Measurements from ENCODE around the gene ARMC8. TPM values are rescaled to one million over a fixed set of nuclear protein-coding genes. Genes with fewer than 3 reads are reported as not detected.

The ARMC8 gene
- total and polyA plus RNA-seq, 7 donors, result 12.0 to 75.0 (median 67.6) TPM

DNA sequence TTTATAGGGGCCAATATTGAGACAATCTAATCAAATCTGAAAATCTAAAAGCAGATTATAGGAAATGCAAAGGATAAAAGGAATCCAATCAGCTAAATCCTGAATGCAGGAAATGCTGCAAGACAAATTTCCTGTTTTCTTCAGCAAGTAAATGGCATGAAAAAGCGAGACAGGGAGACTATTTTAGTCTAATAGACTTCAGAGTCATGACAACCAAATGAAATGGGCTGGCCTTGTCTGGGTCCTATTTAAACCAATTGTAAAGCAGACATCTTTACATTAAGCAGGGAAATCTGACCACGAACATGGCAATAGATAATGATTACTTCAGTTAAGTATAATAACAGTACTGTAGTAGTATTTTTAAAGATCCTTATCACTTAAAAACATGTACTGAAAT, 14.5 kb upstream of the ARMC8 start:
- DNase-seq, result no peak
- H3K4me1 ChIP-seq, result peaks cover 0 to 28% (median 14%) of the 10 kb centered on the region in 4 donors
- 82 to 87% methylated on average over 2 of the region's 2 CpGs for WGBS, 2 donors
- H3K27me3 ChIP-seq, result no peaks in the 10 kb centered on the region
- intact Hi-C loops (cut with DNase I), result loop anchor here (5.0 kb wide), 1 partner anchor 55 kb away; the partner anchor contains the start of gene DZIP1L
- H3K36me3 ChIP-seq, result peaks cover 6 to 42% (median 12%) of the 10 kb centered on the region in 4 donors
- no peak overlapping the region for H3K27ac ChIP-seq
- no peaks in the 10 kb centered on the region for H3K9me3 ChIP-seq
- no peak for TF ChIP-seq EP300 (IDR thresholded peaks at IDR 0.05)
- TF ChIP-seq POLR2AphosphoS5 (IDR thresholded peaks at IDR 0.05), result no peak
- TF ChIP-seq POLR2A (IDR thresholded peaks at IDR 0.05), result no peak
- TF ChIP-seq, protein P1, sequence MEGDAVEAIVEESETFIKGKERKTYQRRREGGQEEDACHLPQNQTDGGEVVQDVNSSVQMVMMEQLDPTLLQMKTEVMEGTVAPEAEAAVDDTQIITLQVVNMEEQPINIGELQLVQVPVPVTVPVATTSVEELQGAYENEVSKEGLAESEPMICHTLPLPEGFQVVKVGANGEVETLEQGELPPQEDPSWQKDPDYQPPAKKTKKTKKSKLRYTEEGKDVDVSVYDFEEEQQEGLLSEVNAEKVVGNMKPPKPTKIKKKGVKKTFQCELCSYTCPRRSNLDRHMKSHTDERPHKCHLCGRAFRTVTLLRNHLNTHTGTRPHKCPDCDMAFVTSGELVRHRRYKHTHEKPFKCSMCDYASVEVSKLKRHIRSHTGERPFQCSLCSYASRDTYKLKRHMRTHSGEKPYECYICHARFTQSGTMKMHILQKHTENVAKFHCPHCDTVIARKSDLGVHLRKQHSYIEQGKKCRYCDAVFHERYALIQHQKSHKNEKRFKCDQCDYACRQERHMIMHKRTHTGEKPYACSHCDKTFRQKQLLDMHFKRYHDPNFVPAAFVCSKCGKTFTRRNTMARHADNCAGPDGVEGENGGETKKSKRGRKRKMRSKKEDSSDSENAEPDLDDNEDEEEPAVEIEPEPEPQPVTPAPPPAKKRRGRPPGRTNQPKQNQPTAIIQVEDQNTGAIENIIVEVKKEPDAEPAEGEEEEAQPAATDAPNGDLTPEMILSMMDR (IDR thresholded peaks at IDR 0.05), result no peak
- no peak overlapping the region for H3K4me3 ChIP-seq

DNA sequence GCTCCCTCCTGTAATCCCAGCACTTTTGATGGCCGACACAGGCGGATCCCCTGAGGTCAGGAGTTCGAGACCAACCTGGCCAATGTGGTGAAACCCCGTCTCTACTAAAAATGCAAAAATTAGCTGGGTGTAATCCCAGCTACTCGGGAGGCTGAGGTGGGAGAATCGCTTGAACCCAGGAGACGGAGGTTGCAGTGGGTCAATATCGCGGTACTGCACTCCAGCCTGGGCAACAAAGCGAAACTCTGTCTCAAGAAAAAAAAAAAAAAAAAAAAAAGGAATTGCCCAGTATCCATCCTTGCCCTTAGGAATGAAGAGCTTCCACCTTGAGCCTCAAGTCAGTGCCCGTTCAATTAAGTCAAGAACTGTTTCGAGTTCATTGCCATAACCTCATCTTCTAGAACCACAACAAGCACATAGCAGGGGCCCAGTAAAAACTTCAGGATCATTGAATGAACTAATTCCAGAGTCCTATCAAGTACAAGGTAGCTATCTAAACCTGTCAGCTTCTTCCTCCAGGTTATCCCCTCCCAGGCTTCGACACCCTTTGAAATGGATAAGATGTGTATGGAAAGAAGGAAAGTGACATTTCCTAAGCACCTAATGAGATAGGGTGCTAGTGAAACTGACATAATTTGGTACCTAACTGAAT, 13.2 kb upstream of the ARMC8 start:
- TF ChIP-seq POLR2A (IDR thresholded peaks at IDR 0.05) (no peak), POLR2AphosphoS5 (IDR thresholded peaks at IDR 0.05) (no peak), EP300 (IDR thresholded peaks at IDR 0.05) (no peak)
- TF ChIP-seq, protein P1 (IDR thresholded peaks at IDR 0.05), result no peak
- H3K4me1 ChIP-seq, result peaks cover 0 to 28% (median 14%) of the 10 kb centered on the region in 4 donors
- peak overlapping the region; percentile 79 to 89 (median 84) for H3K27ac ChIP-seq
- peaks cover 3 to 30% (median 7%) of the 10 kb centered on the region in 4 donors for H3K36me3 ChIP-seq
- peak overlapping the region; percentile 76 to 84 (median 80) for H3K4me3 ChIP-seq
- WGBS, 2 donors, result 57 to 65% methylated on average over 13 of the region's 13 CpGs
- no peak for DNase-seq
- H3K27me3 ChIP-seq, result no peaks in the 10 kb centered on the region
- H3K9me3 ChIP-seq, result no peaks in the 10 kb centered on the region
- intact Hi-C loops (cut with DNase I), result loop anchor here (2.0 to 5.0 kb wide), 2 partner anchors 15 to 57 kb away; partner anchors contain the start of gene DZIP1L

DNA sequence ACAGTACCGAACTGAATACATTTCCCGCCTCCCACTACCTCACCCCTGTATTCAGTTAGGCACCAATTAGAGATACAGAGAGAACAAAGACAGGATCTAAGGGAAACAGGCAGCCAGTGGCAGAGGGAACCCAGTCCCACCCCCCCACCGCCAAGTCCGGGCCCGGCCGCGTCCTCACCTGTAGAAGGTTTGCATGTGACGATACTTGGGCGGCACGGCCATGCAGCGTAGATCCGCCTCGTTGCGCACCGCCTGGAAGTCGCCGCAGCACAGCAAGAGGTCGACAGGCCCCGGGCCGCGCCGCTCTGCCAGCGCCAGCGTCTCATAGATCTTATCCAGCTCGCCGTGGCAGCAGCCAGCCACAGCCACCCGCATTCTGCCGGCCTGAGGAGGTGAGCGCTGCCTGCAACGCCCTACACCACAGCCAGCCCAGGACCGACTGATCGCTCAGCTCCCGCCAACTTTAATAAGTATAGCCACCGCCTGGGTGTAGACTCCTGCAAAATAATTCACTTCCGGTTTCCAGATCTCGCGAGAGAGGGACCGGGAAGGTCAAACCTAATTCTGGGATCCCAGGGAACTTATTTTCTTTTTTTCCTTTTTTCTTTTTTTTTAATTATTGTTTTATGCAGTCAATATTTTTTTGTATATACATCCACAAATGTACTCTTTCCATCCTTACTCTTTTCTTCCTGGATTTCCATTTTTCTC, 12.5 kb upstream of the ARMC8 start, which contains the start of gene DBR1:
DBR1 (minus strand) TSS at position 501 of the 711 bp plus-strand sequence; CDS start at position 375, 126 bp downstream.
- Histone ChIP-seq H3K9me3 (no peaks in the 10 kb centered on the region), H3K36me3 (peaks cover 0 to 23% (median 6%) of the 10 kb centered on the region in 4 donors), H3K4me3 (peak within 1 kb of the TSS; percentile 76 to 84 (median 80)), H3K4me1 (peaks cover 0 to 28% (median 14%) of the 10 kb centered on the region in 4 donors), H3K27me3 (no peaks in the 10 kb centered on the region), H3K27ac (peak within 1 kb of the TSS; percentile 79 to 89 (median 84))
- DNase-seq, result peak; percentile 88
- TF ChIP-seq POLR2AphosphoS5 (IDR thresholded peaks at IDR 0.05), result peak; percentile 16 to 84 (median 74)
- no peak for TF ChIP-seq EP300 (IDR thresholded peaks at IDR 0.05)
- peak; percentile 53 to 63 for TF ChIP-seq POLR2A (IDR thresholded peaks at IDR 0.05)
- intact Hi-C loops (cut with DNase I), result loop anchor here (2.0 to 5.0 kb wide), 2 partner anchors 14 to 57 kb away; partner anchors contain the start of gene DZIP1L
- 0 to 1% methylated on average over 38 of the region's 38 CpGs for WGBS, 2 donors

DNA sequence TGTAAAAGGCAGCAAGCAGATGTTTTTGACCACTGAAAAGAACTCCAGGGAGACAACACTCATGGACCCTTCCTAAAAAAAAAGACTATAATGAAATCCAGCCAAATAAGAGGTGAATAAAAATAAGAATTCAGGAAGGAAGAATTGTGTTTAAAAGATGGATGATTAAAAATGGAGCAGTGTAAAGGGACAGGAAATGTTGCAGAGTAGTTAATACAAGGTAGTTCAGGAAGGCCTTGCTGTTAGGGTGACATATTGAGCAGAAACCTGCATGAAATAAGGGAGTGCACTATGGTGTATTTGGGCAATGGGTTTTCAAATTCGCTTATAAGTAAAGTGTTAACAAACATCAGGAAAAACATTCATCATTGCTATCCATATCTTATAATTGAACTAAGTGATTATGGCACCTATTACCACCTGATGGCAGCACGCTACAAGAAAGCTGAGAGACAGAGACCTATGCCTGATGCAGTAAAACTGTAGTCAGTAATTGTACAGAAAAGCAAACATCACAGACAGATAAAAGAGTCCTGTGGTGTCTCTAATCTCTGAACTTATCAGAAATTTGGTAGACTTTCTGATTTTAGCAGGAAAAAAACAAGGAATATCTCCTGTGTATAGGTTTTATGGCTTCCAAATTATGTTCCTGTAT, 6.6 kb upstream of the ARMC8 start:
- Histone ChIP-seq H3K36me3 (no peaks in the 10 kb centered on the region), H3K27me3 (no peaks in the 10 kb centered on the region), H3K4me3 (no peak overlapping the region), H3K27ac (no peak overlapping the region), H3K9me3 (no peaks in the 10 kb centered on the region), H3K4me1 (no peaks in the 10 kb centered on the region)
- 3 to 13% methylated on average over 2 of the region's 2 CpGs for WGBS, 2 donors
- TF ChIP-seq POLR2AphosphoS5 (IDR thresholded peaks at IDR 0.05), result no peak
- TF ChIP-seq, protein P1 (IDR thresholded peaks at IDR 0.05), result no peak
- TF ChIP-seq POLR2A (IDR thresholded peaks at IDR 0.05), result no peak
- no peak for TF ChIP-seq EP300 (IDR thresholded peaks at IDR 0.05)
- no peak for DNase-seq
- intact Hi-C loops (cut with DNase I), result loop anchor here (10.0 kb wide), 2 partner anchors 254 to 654 kb away; partner anchors contain the start of genes ESYT3 and PIK3CB
